WTC11 (cell line): ENCODE results near the gene CACNB3. TPM values are rescaled to one million over a fixed set of nuclear protein-coding genes. Genes with fewer than 3 reads are reported as not detected.

ENCODE experiments used
- ATAC-seq: fragments of 200-7000 bp; cut with Tn5 transposase; 2 replicates; pipeline ENCODE4 v1.10.0; 2021; ENCODE audit warnings: mild to moderate bottlenecking, moderate library complexity
- CTCF ChIA-PET: fragments of 300-600 bp; sonication (Branson Sonifier 250); formaldehyde crosslinking; loops from one replicate; lab custom pipeline; 2021; ENCODE audit warnings: antibody characterized with exemption; lab: Charles Lee
- POLR2A ChIA-PET: fragments of 350-600 bp; sonication (Branson Sonifier 250); formaldehyde crosslinking; loops from one replicate; lab custom pipeline; 2021; ENCODE audit warnings: antibody characterized with exemption; lab: Charles Lee
- DNase-seq: peaks from one replicate; pipeline ENCODE4 v3.0.0; 2021; ENCODE audit warnings: low spot score
- H3K27ac Mint-ChIP-seq: 2 replicates; pipeline ENCODE4 v1.8.0; 2021; ENCODE audit warnings: mixed read lengths
- H3K27me3 Mint-ChIP-seq: 2 replicates; pipeline ENCODE4 v1.8.0; 2021; ENCODE audit warnings: low read depth, mild to moderate bottlenecking, moderate library complexity, mixed read lengths
- H3K36me3 Mint-ChIP-seq: 2 replicates; pipeline ENCODE4 v1.8.0; 2021; ENCODE audit warnings: mixed read lengths
- H3K4me1 Mint-ChIP-seq: 2 replicates; pipeline ENCODE4 v1.8.0; 2022; ENCODE audit warnings: mixed read lengths
- H3K4me3 Mint-ChIP-seq: 2 replicates; pipeline ENCODE4 v1.8.0; 2021; ENCODE audit warnings: mild to moderate bottlenecking, moderate library complexity, mixed read lengths
- H3K9me3 Mint-ChIP-seq: 2 replicates; pipeline ENCODE4 v1.8.0; 2021; ENCODE audit warnings: mixed read lengths
- ELF4 ChIP-seq: sonication (generic); formaldehyde crosslinking; IDR thresholded peaks from 2 replicates; pipeline ENCODE4 v1.8.1; 2022; ENCODE audit warnings: low read depth, mild to moderate bottlenecking, moderate library complexity, missing genetic modification reagents
- ESRRA ChIP-seq: sonication (generic); formaldehyde crosslinking; IDR thresholded peaks from 2 replicates; pipeline ENCODE4 v1.8.1; 2022; ENCODE audit warnings: mild to moderate bottlenecking, missing genetic modification reagents, borderline replicate concordance
- ETV6 ChIP-seq: sonication (generic); formaldehyde crosslinking; IDR thresholded peaks from 2 replicates; pipeline ENCODE4 v1.8.1; 2022; ENCODE audit warnings: mild to moderate bottlenecking, missing genetic modification reagents
- KAT7 ChIP-seq: sonication (generic); formaldehyde crosslinking; IDR thresholded peaks from 2 replicates; pipeline ENCODE4 v1.8.1; 2023; ENCODE audit warnings: missing genetic modification reagents, mild to moderate bottlenecking, borderline replicate concordance
- NFE2L1 ChIP-seq: sonication (generic); formaldehyde crosslinking; IDR thresholded peaks from 2 replicates; pipeline ENCODE4 v1.8.1; 2023; ENCODE audit warnings: missing genetic modification reagents
- PRRX2 ChIP-seq: fragments of 250-450 bp; sonication (Bioruptor Pico); IDR thresholded peaks from 2 replicates; pipeline ENCODE4 v1.8.0; 2021; ENCODE audit warnings: mild to moderate bottlenecking
- SMAD4 ChIP-seq: sonication (generic); formaldehyde crosslinking; IDR thresholded peaks from 2 replicates; pipeline ENCODE4 v1.8.0; 2022; ENCODE audit warnings: mild to moderate bottlenecking, missing genetic modification reagents
- SOX15 ChIP-seq: fragments of 250-450 bp; sonication (Bioruptor Pico); IDR thresholded peaks from 2 replicates; pipeline ENCODE4 v1.9.0; 2021; ENCODE audit warnings: mild to moderate bottlenecking
- TP53 ChIP-seq: sonication (generic); formaldehyde crosslinking; IDR thresholded peaks from 2 replicates; pipeline ENCODE4 v1.8.1; 2023; ENCODE audit warnings: mild to moderate bottlenecking, missing genetic modification reagents
- USF1 ChIP-seq: sonication (generic); formaldehyde crosslinking; IDR thresholded peaks from 2 replicates; pipeline ENCODE4 v1.8.0; 2022; ENCODE audit warnings: mild to moderate bottlenecking, missing genetic modification reagents
- ZBTB21 ChIP-seq: sonication (generic); formaldehyde crosslinking; IDR thresholded peaks from 2 replicates; pipeline ENCODE4 v1.8.1; 2023; ENCODE audit warnings: mild to moderate bottlenecking, missing genetic modification reagents, borderline replicate concordance
- ZNF138 ChIP-seq: sonication (generic); formaldehyde crosslinking; conservative IDR thresholded peaks from 2 replicates; pipeline ENCODE4 v1.8.1; 2022; ENCODE audit warnings: mild to moderate bottlenecking, moderate library complexity, missing genetic modification reagents
- ZNF532 ChIP-seq: fragments of 250-450 bp; sonication (Bioruptor Pico); IDR thresholded peaks from 2 replicates; pipeline ENCODE4 v1.9.0; 2021; ENCODE audit warnings: mild to moderate bottlenecking, borderline replicate concordance
- total RNA-seq: library from RNA; stranded (reverse); gene quantifications from 3 replicates; pipeline ENCODE4 v1.2.3, GENCODE V29; 2021
- TF ChIP-seq, protein P1 (sequence below): sonication (generic); formaldehyde crosslinking; IDR thresholded peaks from 2 replicates; pipeline ENCODE4 v1.8.1; 2022; ENCODE audit warnings: missing genetic modification reagents, borderline replicate concordance
- TF ChIP-seq, protein P2 (sequence below): fragments of 250-450 bp; sonication (Bioruptor Pico); IDR thresholded peaks from 2 replicates; pipeline ENCODE4 v1.9.0; 2021; ENCODE audit warnings: moderate library complexity, mild to moderate bottlenecking, inconsistent platforms, borderline replicate concordance
- TF ChIP-seq, protein P3 (sequence below): sonication (generic); formaldehyde crosslinking; IDR thresholded peaks from 2 replicates; pipeline ENCODE4 v1.8.0; 2022; ENCODE audit warnings: mild to moderate bottlenecking, missing genetic modification reagents
- TF ChIP-seq, protein P4 (sequence below): fragments of 250-450 bp; sonication (Bioruptor Pico); IDR thresholded peaks from 2 replicates; pipeline ENCODE4 v1.8.0; 2021; ENCODE audit warnings: mild to moderate bottlenecking
- TF ChIP-seq, protein P5 (sequence below): fragments of 250-450 bp; sonication (Bioruptor Pico); IDR thresholded peaks from 2 replicates; pipeline ENCODE4 v1.9.0; 2021; ENCODE audit warnings: mild to moderate bottlenecking

The CACNB3 gene
- total RNA-seq, 1 experiment from 2014 or later: 17.0 TPM

DNA sequence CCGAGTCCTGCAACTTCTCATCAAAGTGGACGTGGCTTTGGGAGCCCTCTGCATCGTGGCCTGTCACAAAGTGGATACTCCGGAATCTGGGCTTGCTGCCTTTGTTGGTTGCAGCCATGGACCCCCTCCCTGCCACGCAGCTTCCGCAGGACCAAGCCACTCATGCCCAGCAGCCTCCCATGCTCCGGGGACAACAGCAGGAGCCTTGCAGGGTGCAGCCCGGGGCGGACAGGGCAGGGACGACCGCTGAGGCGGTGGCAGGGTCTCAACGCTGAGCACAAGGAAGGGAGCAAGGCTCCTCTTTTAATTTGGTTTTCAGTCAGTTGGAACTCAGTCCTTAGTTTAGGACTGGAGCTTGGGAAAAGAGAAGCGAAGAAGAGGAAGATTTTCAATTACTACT is 17.3 kb upstream of the CACNB3 start:
- POLR2A ChIA-PET: no interaction called here
- H3K9me3 Mint-ChIP-seq: no peaks in the 10 kb centered on the region
- H3K36me3 Mint-ChIP-seq: no peaks in the 10 kb centered on the region
- ATAC-seq (no peak), DNase-seq (no peak)
- no peak overlapping the region for H3K4me3 Mint-ChIP-seq
- peaks cover 2% of the 10 kb centered on the region; the same call in 1 of the 2 replicates for H3K4me1 Mint-ChIP-seq
- peaks cover 4% of the 10 kb centered on the region; the same call in 1 of the 2 replicates for H3K27me3 Mint-ChIP-seq
- no peak overlapping the region for H3K27ac Mint-ChIP-seq
- CTCF ChIA-PET: interaction anchor here (0.6 to 2.2 kb wide), 5 partner anchors 12 to 862 kb away, joined by 3 to 5 read pairs (median 3); no protein-coding TSS in a partner anchor
- TF ChIP-seq USF1 (CRISPR knock-in tag) (no peak), NFE2L1 (no peak), KAT7 (CRISPR knock-in tag) (no peak), ESRRA (CRISPR knock-in tag) (no peak), ELF4 (CRISPR knock-in tag) (no peak), SOX15 (no peak), ETV6 (CRISPR knock-in tag) (no peak), TP53 (CRISPR knock-in tag) (no peak), ZNF138 (CRISPR knock-in tag) (no peak), SMAD4 (CRISPR knock-in tag) (no peak), ZBTB21 (no peak), ZNF532 (CRISPR knock-in tag) (no peak), PRRX2 (CRISPR knock-in tag) (no peak)
- TF ChIP-seq, protein P1, sequence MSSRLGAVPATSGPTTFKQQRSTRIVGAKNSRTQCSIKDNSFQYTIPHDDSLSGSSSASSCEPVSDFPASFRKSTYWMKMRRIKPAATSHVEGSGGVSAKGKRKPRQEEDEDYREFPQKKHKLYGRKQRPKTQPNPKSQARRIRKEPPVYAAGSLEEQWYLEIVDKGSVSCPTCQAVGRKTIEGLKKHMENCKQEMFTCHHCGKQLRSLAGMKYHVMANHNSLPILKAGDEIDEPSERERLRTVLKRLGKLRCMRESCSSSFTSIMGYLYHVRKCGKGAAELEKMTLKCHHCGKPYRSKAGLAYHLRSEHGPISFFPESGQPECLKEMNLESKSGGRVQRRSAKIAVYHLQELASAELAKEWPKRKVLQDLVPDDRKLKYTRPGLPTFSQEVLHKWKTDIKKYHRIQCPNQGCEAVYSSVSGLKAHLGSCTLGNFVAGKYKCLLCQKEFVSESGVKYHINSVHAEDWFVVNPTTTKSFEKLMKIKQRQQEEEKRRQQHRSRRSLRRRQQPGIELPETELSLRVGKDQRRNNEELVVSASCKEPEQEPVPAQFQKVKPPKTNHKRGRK (CRISPR knock-in tag): no peak
- TF ChIP-seq, protein P2, sequence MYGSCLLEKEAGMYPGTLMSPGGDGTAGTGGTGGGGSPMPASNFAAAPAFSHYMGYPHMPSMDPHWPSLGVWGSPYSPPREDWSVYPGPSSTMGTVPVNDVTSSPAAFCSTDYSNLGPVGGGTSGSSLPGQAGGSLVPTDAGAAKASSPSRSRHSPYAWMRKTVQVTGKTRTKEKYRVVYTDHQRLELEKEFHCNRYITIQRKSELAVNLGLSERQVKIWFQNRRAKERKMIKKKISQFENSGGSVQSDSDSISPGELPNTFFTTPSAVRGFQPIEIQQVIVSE (CRISPR knock-in tag): no peak
- TF ChIP-seq, protein P3, sequence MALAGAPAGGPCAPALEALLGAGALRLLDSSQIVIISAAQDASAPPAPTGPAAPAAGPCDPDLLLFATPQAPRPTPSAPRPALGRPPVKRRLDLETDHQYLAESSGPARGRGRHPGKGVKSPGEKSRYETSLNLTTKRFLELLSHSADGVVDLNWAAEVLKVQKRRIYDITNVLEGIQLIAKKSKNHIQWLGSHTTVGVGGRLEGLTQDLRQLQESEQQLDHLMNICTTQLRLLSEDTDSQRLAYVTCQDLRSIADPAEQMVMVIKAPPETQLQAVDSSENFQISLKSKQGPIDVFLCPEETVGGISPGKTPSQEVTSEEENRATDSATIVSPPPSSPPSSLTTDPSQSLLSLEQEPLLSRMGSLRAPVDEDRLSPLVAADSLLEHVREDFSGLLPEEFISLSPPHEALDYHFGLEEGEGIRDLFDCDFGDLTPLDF: no peak
- TF ChIP-seq, protein P4, sequence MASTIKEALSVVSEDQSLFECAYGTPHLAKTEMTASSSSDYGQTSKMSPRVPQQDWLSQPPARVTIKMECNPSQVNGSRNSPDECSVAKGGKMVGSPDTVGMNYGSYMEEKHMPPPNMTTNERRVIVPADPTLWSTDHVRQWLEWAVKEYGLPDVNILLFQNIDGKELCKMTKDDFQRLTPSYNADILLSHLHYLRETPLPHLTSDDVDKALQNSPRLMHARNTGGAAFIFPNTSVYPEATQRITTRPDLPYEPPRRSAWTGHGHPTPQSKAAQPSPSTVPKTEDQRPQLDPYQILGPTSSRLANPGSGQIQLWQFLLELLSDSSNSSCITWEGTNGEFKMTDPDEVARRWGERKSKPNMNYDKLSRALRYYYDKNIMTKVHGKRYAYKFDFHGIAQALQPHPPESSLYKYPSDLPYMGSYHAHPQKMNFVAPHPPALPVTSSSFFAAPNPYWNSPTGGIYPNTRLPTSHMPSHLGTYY (CRISPR knock-in tag): no peak
- TF ChIP-seq, protein P5, sequence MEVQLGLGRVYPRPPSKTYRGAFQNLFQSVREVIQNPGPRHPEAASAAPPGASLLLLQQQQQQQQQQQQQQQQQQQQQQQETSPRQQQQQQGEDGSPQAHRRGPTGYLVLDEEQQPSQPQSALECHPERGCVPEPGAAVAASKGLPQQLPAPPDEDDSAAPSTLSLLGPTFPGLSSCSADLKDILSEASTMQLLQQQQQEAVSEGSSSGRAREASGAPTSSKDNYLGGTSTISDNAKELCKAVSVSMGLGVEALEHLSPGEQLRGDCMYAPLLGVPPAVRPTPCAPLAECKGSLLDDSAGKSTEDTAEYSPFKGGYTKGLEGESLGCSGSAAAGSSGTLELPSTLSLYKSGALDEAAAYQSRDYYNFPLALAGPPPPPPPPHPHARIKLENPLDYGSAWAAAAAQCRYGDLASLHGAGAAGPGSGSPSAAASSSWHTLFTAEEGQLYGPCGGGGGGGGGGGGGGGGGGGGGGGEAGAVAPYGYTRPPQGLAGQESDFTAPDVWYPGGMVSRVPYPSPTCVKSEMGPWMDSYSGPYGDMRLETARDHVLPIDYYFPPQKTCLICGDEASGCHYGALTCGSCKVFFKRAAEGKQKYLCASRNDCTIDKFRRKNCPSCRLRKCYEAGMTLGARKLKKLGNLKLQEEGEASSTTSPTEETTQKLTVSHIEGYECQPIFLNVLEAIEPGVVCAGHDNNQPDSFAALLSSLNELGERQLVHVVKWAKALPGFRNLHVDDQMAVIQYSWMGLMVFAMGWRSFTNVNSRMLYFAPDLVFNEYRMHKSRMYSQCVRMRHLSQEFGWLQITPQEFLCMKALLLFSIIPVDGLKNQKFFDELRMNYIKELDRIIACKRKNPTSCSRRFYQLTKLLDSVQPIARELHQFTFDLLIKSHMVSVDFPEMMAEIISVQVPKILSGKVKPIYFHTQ (CRISPR knock-in tag): no peak
- TF ChIP-seq, all 79 proteins: peak for 0
